OCI-LY3 (cell line): ENCODE results near the gene SNTG2.

Experiments used
- H2AFZ ChIP-seq: fragments of 200-600, 300-600 bp; shearing (Covaris generic); 2 replicates; pipeline ENCODE4 v1.6.0; 2014; ENCODE audit warnings: antibody characterized with exemption, low read depth, low read length
- H3K27ac ChIP-seq: fragments of 200-600, 300-600 bp; sonication (generic); 2 replicates; pipeline ENCODE4 v1.5.1; 2014; ENCODE audit warnings: mild to moderate bottlenecking, low read length, moderate library complexity, mixed read lengths
- H3K27me3 ChIP-seq: fragments of 200-600, 300-600 bp; sonication (generic); 2 replicates; pipeline ENCODE4 v1.6.1; 2014; ENCODE audit warnings: low read depth, low read length, mixed read lengths
- H3K36me3 ChIP-seq: fragments of 200-600, 300-600 bp; sonication (generic); replicated peaks from 2 replicates; pipeline ENCODE3; 2014; ENCODE audit warnings: low read depth, low read length, mixed read lengths
- H3K4me1 ChIP-seq: fragments of 300-600, 200-600 bp; sonication (generic); 2 replicates; pipeline ENCODE4 v1.6.1; 2014; ENCODE audit warnings: low read length, mixed read lengths
- H3K4me2 ChIP-seq: fragments of 200-600, 300-600 bp; sonication (generic); 2 replicates; pipeline ENCODE4 v1.6.1; 2014; ENCODE audit warnings: low read length, mixed read lengths
- H3K4me3 ChIP-seq: fragments of 300-600, 200-600 bp; sonication (generic); 2 replicates; pipeline ENCODE4 v1.5.1; 2014; ENCODE audit warnings: antibody characterized with exemption, mild to moderate bottlenecking, low read length, moderate library complexity
- H3K79me2 ChIP-seq: fragments of 300-600, 200-600 bp; shearing (Covaris generic); 2 replicates; pipeline ENCODE4 v1.6.1; 2014; ENCODE audit warnings: mild to moderate bottlenecking, low read length, mixed read lengths
- H3K9ac ChIP-seq: fragments of 300-600, 200-600 bp; shearing (Covaris generic); 2 replicates; pipeline ENCODE4 v1.6.0; 2014; ENCODE audit warnings: mild to moderate bottlenecking, low read length, moderate library complexity
- H3K9me3 ChIP-seq: fragments of 200-600, 300-600 bp; shearing (Covaris generic); 2 replicates; pipeline ENCODE4 v1.6.1; 2014; ENCODE audit warnings: low read length, mixed read lengths; ENCODE audit not compliant: insufficient read depth
- H4K20me1 ChIP-seq: fragments of 200-600, 300-600 bp; sonication (generic); 2 replicates; pipeline ENCODE4 v1.6.1; 2016; ENCODE audit warnings: low read length, mixed read lengths; ENCODE audit not compliant: insufficient read depth
- EZH2phosphoT487 ChIP-seq: fragments of 200-600 bp; shearing (Covaris generic); IDR thresholded peaks from 2 replicates; pipeline ENCODE4 v1.6.1; 2018; ENCODE audit warnings: antibody characterized with exemption, mixed run types, low read depth
- TF ChIP-seq, protein P1 (sequence below): fragments of 200-600, 300-600 bp; sonication (generic); IDR thresholded peaks from 2 replicates; pipeline ENCODE4 v1.5.1; 2014; ENCODE audit warnings: antibody characterized with exemption, low read length, low read depth

The SNTG2 gene

DNA sequence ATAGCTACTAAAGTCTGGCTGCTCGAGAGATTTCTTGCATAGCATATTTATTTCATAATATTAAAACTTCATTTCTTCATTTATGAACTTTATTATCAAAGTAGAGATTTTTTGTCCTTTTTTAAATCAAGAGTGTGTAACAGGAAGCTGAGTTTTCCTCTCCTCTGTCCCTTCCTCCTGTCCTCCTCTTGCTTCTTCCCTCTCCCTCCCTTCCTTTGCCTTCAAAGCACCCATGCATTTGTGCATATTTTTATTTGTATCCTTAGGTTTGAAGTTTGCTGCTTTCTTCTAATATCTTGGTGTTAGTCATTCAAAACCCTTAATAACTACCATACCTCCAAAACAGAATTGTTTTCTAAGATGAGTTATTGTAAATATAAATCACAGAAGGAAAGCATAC is 174.6 kb downstream of the SNTG2 start:
- H3K36me3 ChIP-seq = no peaks in the 10 kb centered on the region
- no peak overlapping the region for H3K4me3 ChIP-seq
- no peak overlapping the region for H3K9ac ChIP-seq
- no peaks in the 10 kb centered on the region for H4K20me1 ChIP-seq
- H3K4me1 ChIP-seq = no peaks in the 10 kb centered on the region
- H3K27me3 ChIP-seq = no peaks in the 10 kb centered on the region
- H3K79me2 ChIP-seq = no peaks in the 10 kb centered on the region
- no peak overlapping the region for H2AFZ ChIP-seq
- TF ChIP-seq, protein P1, sequence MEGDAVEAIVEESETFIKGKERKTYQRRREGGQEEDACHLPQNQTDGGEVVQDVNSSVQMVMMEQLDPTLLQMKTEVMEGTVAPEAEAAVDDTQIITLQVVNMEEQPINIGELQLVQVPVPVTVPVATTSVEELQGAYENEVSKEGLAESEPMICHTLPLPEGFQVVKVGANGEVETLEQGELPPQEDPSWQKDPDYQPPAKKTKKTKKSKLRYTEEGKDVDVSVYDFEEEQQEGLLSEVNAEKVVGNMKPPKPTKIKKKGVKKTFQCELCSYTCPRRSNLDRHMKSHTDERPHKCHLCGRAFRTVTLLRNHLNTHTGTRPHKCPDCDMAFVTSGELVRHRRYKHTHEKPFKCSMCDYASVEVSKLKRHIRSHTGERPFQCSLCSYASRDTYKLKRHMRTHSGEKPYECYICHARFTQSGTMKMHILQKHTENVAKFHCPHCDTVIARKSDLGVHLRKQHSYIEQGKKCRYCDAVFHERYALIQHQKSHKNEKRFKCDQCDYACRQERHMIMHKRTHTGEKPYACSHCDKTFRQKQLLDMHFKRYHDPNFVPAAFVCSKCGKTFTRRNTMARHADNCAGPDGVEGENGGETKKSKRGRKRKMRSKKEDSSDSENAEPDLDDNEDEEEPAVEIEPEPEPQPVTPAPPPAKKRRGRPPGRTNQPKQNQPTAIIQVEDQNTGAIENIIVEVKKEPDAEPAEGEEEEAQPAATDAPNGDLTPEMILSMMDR = no peak
- no peak for TF ChIP-seq EZH2phosphoT487
- no peaks in the 10 kb centered on the region for H3K9me3 ChIP-seq
- no peak overlapping the region for H3K27ac ChIP-seq
- no peak overlapping the region for H3K4me2 ChIP-seq

DNA sequence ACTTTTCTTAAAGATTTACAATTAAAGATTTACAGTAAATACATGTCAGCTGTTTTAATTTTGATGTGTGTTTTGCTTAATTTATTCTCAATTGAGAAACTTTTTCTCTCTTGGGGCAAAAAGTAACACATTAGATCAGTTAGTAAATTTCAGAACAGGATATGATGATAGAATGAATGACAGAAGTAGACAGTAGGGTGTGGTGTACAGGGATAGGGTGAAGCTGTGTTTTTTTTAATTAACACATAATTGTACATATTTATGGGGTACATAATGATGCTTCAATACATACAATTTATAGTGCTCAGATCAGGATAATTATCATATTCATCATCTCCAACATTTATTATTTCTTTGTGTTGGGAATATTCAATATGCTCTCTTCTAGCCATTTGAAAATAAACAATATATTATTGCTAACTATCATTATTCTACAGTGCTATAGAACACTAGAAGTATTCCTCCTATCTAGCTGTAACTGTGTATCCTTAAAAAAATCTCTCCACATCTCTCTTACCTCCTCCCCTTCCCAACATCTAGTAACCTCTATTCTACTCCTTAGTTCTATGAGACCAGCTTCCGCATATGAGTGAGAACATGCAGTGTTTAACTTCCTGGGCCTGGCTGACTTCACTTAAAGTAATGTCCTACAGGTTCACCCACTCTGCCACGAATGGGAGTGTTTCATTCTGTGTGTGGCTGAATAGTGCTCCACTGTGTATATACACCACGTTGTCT is 175.2 kb downstream of the SNTG2 start:
- Histone ChIP-seq H4K20me1 (no peaks in the 10 kb centered on the region), H3K9ac (no peak overlapping the region), H3K36me3 (no peaks in the 10 kb centered on the region), H3K4me2 (no peak overlapping the region), H3K79me2 (no peaks in the 10 kb centered on the region), H3K4me1 (no peaks in the 10 kb centered on the region), H2AFZ (no peak overlapping the region), H3K4me3 (no peak overlapping the region), H3K27ac (no peak overlapping the region), H3K27me3 (no peaks in the 10 kb centered on the region), H3K9me3 (no peaks in the 10 kb centered on the region)
- TF ChIP-seq, protein P1 = no peak
- no peak for TF ChIP-seq EZH2phosphoT487

DNA sequence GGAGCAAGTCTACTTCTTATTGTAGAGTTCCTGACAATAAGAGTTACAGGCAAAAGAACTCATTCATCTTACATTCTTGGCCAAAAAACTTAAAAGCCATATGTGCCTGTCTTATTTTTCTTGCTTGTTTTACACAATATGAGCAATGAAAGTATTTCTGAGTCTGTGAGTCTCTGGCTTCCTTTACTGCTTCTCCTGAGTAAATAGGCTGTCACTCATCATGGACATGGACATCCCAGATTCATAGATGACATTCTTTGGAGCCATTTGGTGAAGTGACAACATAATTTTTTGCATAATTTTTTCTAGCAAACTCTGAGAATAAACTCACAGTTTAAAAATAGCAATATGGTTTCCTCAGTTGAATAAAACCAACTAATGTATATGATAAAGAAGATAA is 179.3 kb downstream of the SNTG2 start:
- H3K27ac ChIP-seq = no peak overlapping the region
- H3K9ac ChIP-seq = no peak overlapping the region
- H3K4me1 ChIP-seq = no peaks in the 10 kb centered on the region
- TF ChIP-seq, protein P1 = no peak
- no peak for TF ChIP-seq EZH2phosphoT487
- no peak overlapping the region for H2AFZ ChIP-seq
- H3K27me3 ChIP-seq = no peaks in the 10 kb centered on the region
- no peak overlapping the region for H3K4me3 ChIP-seq
- H3K9me3 ChIP-seq = no peaks in the 10 kb centered on the region
- H3K36me3 ChIP-seq = no peaks in the 10 kb centered on the region
- no peaks in the 10 kb centered on the region for H4K20me1 ChIP-seq
- H3K79me2 ChIP-seq = no peaks in the 10 kb centered on the region
- H3K4me2 ChIP-seq = no peak overlapping the region

DNA sequence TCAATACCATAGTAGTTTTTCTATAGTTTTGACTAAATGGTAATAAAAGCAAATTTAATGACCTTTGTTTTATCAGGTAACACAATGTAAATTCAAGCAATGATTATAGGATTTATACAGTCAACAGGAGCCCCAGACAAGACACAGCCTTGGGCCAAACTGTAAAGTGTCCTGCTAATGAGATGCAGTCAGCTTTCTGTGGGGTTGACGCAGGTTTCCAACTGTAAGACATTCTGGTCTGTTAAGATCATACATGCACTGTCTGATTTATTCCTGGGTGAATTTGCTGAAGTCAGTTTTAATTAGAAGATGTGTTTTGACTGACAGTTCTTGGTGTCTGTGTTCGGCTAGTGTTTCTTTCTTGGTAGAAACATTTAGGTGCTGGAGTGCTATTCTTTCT is 180.3 kb downstream of the SNTG2 start:
- Histone ChIP-seq H3K4me2 (no peak overlapping the region), H3K27me3 (no peaks in the 10 kb centered on the region), H2AFZ (no peak overlapping the region), H3K9ac (no peak overlapping the region), H3K9me3 (no peaks in the 10 kb centered on the region), H3K79me2 (no peaks in the 10 kb centered on the region), H3K27ac (no peak overlapping the region), H3K4me1 (no peaks in the 10 kb centered on the region), H3K36me3 (no peaks in the 10 kb centered on the region), H4K20me1 (no peaks in the 10 kb centered on the region), H3K4me3 (no peak overlapping the region)
- no peak for TF ChIP-seq EZH2phosphoT487
- TF ChIP-seq, protein P1 = no peak
